Nephron progenitor cell (in vitro differentiated cells): Measurements from ENCODE around the gene GPX2.

Source experiments
- DNase-seq: peaks from one replicate; pipeline ENCODE4 v3.0.0; 2021
- H3K27ac Mint-ChIP-seq: 2 replicates; pipeline ENCODE4 v1.8.0; 2021; ENCODE audit warnings: mild to moderate bottlenecking, moderate library complexity, mixed read lengths
- H3K27me3 Mint-ChIP-seq: 2 replicates; pipeline ENCODE4 v1.8.0; 2021; ENCODE audit warnings: mild to moderate bottlenecking, low read depth, mixed read lengths; ENCODE audit not compliant: poor library complexity
- H3K36me3 Mint-ChIP-seq: 2 replicates; pipeline ENCODE4 v1.8.0; 2021; ENCODE audit warnings: low read depth, mixed read lengths
- H3K4me1 Mint-ChIP-seq: 2 replicates; pipeline ENCODE4 v1.8.0; 2021; ENCODE audit warnings: mixed read lengths
- H3K4me3 Mint-ChIP-seq: 2 replicates; pipeline ENCODE4 v1.8.0; 2021; ENCODE audit warnings: mild to moderate bottlenecking, moderate library complexity, mixed read lengths
- H3K9me3 Mint-ChIP-seq: 2 replicates; pipeline ENCODE4 v1.8.0; 2021; ENCODE audit warnings: mild to moderate bottlenecking, moderate library complexity, mixed read lengths
- TF ChIP-seq, protein P1 (sequence below): fragments of 200-600 bp; sonication (generic); IDR thresholded peaks from 2 replicates; pipeline ENCODE4 v1.5.0; 2021; ENCODE audit warnings: antibody characterized with exemption

Gene GPX2

DNA sequence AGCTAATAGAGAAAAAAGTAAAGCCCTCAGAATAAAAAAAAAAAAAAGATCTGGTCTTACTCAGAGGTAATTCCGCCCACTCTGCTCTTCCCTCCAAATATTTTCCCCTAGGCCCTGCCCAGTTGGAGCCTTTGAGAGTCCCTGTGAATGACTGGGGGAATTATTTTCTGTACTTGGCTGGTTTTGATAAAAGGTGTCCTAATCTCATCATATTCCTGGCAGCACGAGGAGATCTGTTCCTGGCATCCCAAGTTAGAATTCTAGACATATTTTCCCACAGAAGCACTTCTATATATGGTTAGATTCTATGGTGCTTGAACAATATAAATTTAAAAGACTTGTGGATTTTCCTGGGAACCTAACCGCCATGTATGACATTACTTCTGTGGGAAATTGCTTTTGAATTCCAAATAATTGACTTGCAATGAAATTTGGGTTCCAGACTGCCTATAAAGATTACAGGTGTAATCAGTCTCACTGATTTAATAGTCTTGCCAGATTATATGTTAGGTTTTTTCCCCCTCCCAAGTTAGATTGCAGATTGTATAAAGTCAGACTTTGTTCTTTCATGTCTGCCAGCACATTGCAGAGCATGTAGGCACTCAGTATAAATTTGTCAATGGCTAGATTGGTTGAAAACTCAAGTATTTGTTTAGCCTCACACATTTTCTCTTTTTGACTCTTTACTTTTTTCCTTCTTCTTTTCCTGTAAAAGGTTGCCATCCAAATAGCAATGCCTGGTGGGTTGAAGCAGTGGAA is 12.3 kb downstream of the GPX2 start:
- no peak for DNase-seq
- Mint-ChIP-seq H3K4me3 (no peak overlapping the region), H3K4me1 (no peaks in the 10 kb centered on the region), H3K27ac (peak overlapping the region; percentile 43), H3K9me3 (no peaks in the 10 kb centered on the region), H3K36me3 (peaks cover 39% of the 10 kb centered on the region), H3K27me3 (no peaks in the 10 kb centered on the region)
- TF ChIP-seq, protein P1, sequence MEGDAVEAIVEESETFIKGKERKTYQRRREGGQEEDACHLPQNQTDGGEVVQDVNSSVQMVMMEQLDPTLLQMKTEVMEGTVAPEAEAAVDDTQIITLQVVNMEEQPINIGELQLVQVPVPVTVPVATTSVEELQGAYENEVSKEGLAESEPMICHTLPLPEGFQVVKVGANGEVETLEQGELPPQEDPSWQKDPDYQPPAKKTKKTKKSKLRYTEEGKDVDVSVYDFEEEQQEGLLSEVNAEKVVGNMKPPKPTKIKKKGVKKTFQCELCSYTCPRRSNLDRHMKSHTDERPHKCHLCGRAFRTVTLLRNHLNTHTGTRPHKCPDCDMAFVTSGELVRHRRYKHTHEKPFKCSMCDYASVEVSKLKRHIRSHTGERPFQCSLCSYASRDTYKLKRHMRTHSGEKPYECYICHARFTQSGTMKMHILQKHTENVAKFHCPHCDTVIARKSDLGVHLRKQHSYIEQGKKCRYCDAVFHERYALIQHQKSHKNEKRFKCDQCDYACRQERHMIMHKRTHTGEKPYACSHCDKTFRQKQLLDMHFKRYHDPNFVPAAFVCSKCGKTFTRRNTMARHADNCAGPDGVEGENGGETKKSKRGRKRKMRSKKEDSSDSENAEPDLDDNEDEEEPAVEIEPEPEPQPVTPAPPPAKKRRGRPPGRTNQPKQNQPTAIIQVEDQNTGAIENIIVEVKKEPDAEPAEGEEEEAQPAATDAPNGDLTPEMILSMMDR, result no peak

DNA sequence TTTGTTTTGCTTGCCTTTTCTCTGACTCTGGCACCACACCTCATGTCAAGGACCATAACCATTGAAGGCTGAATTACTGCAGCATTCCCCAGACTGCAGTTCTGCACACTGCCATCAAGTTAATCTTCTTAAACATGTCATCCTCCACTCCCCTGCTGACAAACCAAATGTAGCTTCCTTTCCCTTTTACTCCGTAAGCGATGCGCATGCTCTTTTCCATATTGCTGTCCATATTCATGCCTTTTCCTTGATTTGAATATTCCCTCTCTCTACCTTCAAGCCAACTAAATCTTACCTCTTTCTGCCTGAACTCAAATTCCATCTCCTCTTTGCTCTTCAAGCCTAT is 13.6 kb downstream of the GPX2 start:
- TF ChIP-seq, protein P1, result no peak
- Mint-ChIP-seq H3K4me3 (no peak overlapping the region), H3K4me1 (no peaks in the 10 kb centered on the region), H3K9me3 (no peaks in the 10 kb centered on the region), H3K27me3 (no peaks in the 10 kb centered on the region), H3K36me3 (peaks cover 38% of the 10 kb centered on the region), H3K27ac (no peak overlapping the region)
- no peak for DNase-seq

DNA sequence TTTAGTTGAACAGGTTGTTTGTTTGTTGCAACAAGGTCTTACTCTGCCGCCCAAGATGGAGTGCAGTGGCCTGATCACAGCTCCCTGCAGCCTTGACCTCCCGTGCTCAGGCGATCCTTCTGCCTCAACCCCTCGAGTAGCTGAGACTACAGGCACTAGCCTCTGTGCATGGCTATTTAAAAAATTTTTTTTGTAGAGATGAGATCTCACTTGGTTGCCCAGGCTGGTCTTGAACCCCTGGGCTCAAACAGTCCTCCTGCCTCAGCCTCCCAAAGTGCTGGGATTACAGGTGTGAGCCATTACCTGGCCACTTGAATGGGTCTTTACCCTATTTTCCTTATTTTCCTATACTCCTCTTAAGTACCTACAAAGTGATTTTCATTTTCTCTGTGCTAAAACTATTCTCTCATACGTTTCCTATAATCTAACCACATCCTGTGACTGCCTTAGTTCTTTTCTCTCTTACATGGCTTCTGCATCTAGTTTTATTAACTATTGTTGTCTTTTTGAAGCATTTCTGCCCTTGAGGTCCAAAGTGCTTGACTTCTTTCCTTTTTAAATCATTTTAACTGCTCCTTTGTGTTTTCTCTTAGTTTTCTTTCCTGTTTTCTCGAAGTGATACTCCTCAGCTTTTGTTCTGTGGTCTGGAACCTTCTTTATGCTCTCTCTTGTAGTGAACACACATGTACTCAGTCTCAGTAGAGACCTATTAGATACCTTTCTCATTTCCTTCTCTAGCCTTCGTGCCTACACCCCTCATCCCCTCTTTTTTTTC is 14.1 kb downstream of the GPX2 start:
- Mint-ChIP-seq H3K4me1 (no peaks in the 10 kb centered on the region), H3K9me3 (no peaks in the 10 kb centered on the region), H3K4me3 (no peak overlapping the region), H3K36me3 (peaks cover 40% of the 10 kb centered on the region), H3K27ac (no peak overlapping the region), H3K27me3 (no peaks in the 10 kb centered on the region)
- no peak for DNase-seq
- TF ChIP-seq, protein P1, result no peak

DNA sequence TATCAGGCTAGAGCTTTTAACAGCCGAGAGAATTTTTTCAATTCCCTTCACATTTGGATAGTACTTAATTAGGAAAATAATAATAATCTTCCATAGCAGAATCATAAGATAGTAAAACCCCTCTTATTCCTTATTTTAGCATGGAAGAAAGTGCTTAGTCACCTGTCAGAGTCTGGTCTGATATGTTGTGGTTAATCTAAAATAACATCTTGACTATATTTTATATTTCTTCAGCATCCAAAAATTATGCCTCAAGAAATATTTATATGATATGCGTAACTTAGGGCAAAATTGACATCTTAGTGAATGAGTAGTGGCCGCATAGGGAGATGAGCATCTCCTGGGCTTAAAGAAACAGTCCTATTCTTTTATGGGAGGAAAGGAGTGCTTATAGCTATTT is 15.5 kb downstream of the GPX2 start:
- Mint-ChIP-seq H3K27ac (no peak overlapping the region), H3K27me3 (no peaks in the 10 kb centered on the region), H3K4me3 (no peak overlapping the region), H3K9me3 (no peaks in the 10 kb centered on the region), H3K36me3 (peaks cover 26% of the 10 kb centered on the region), H3K4me1 (no peaks in the 10 kb centered on the region)
- no peak for DNase-seq
- TF ChIP-seq, protein P1, result no peak

DNA sequence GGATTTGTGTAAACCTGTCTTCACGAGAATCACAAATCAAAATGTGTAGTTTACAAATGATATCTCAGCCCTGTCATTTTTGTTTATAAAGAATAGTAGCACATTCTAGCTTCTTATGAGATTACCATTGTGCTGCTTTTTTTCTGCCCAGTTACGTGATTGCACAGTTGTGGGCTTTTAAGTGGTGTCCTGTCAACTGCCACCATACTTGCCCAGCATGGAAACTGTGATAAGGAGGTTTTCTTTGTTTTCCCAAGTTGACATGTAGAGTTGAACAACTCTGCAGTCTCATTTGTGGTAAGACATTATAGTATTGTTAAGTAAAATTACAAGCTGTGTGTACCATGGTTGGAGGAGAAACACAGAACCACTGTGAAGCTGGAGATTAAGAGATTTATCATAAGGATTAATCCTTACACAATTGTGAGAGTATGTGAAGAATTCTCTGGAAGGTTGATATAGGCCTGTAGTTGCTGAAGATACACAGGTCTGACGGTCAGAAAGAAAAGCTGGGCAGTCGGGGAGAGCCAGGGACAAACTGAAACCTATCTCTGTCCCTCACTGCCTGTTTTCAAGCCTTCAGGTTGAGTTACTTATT is 16.0 kb downstream of the GPX2 start:
- no peaks in the 10 kb centered on the region for H3K4me1 Mint-ChIP-seq
- H3K36me3 Mint-ChIP-seq, result peaks cover 32% of the 10 kb centered on the region
- no peak overlapping the region for H3K27ac Mint-ChIP-seq
- TF ChIP-seq, protein P1, result no peak
- DNase-seq, result no peak
- H3K9me3 Mint-ChIP-seq, result no peaks in the 10 kb centered on the region
- H3K27me3 Mint-ChIP-seq, result no peaks in the 10 kb centered on the region
- no peak overlapping the region for H3K4me3 Mint-ChIP-seq
